GM10248 (cell line): ENCODE results near the gene LMX1A.

Experiments used
- CTCF ChIA-PET: fragments of 300-600 bp; sonication (Branson Sonifier 250); formaldehyde crosslinking; extraction: SDS; loops from one replicate; lab custom pipeline; 2021; ENCODE audit warnings: antibody characterized with exemption; lab: Yijun Ruan, JAX
- POLR2A ChIA-PET: fragments of 350-650 bp; sonication (Branson Sonifier 250); formaldehyde crosslinking; extraction: SDS; loops from one replicate; lab custom pipeline; 2020; ENCODE audit warnings: antibody characterized with exemption; lab: Yijun Ruan, JAX
- DNase-seq: peaks from one replicate; pipeline ENCODE4 v3.0.0; 2012; ENCODE audit errors: extremely low spot score
- CTCF ChIP-seq: IDR thresholded peaks from 2 replicates; pipeline ENCODE4 v1.5.1; 2012; ENCODE audit warnings: mild to moderate bottlenecking, low read depth; ENCODE audit errors: extremely low read depth, missing control alignments, control extremely low read depth

The LMX1A gene

GRCh38 chr1:165169028-165169427, 187.5 kb downstream of the LMX1A start:
- ChIA-PET CTCF (interaction anchor here (0.8 kb wide), 2 partner anchors 24 to 26 kb away, joined by 3 read pairs; no protein-coding TSS in a partner anchor), POLR2A (no interaction called here)
- no peak for DNase-seq
- TF ChIP-seq CTCF, result no peak

DNA sequence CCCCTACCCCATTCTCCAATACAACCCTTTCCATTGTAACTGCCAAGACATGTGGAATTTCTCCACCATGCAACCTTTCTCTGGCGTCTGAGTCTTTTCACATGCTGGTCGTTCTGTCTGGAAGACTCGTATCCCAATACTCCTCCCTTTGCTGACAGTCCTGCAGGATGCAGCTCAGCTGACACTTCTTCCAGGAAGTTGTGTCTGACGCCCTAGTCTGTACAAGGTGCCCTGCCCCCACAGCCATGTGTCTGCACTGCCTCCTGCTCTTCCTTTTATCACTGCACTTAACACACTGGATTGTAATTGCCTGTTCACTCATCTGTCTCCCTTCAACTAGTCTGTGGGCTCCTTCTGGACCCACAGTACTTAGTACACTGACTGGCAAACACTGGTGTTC, 188.0 kb downstream of the LMX1A start:
- no peak for DNase-seq
- TF ChIP-seq CTCF, result no peak
- POLR2A ChIA-PET, result no interaction called here
- CTCF ChIA-PET, result interaction anchor here (0.8 kb wide), 1 partner anchor 23 kb away, joined by 3 read pairs; no protein-coding TSS in a partner anchor

DNA sequence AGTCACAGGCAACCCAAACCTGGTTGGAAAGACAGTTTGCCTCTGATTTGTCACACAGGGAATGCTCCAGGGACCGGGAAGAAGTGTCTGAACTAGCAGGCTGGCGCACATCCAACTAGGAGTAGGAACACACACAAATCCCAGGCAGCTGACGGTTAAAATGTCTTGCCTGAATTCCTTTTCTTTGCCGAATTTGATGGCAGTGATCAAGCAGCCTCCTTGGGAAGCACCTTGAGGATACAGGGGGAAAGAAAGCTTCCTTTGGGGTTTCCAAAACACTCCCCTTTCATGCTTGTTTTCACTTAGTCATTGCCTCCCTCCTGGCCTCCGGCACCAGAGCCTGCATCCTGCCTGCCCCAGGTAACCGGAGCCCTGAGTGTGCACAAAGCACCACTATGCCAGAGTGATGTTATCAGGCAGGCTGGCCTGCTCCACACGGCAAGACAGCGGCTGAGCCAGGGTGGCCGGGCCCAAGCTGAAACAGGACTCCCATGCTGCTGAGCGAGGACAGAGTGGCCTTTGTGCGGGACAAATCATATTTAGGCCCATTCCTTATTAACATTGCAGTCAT, 193.8 kb downstream of the LMX1A start:
- no peak for DNase-seq
- ChIA-PET CTCF (interaction anchor here (1.1 to 1.9 kb wide), 5 partner anchors 9 to 205 kb away, joined by 3 to 6 read pairs (median 4); no protein-coding TSS in a partner anchor), POLR2A (no interaction called here)
- TF ChIP-seq CTCF, result no peak

DNA sequence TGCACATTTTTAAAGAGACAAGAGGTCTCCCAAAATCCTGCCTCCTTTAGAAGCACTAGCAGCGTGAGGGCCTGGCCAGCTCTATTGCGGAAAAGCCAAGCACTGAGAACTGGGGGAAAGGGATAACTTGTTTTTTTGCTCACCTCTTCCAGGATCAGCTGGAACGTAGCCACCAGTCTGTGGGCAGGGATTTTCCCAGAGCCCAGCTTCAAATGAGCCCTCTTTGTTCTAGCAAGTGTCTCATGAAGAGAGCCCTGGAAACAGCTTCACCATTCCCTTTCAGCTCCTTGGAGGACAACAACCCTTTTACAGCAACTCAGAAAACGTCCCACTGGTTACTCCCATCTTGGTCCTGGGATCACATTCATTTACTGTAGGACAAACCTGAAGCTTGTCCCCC, 195.4 kb downstream of the LMX1A start:
- ChIA-PET CTCF (interaction anchor here (1.4 to 1.9 kb wide), 2 partner anchors 15 to 206 kb away, joined by 3 to 6 read pairs; no protein-coding TSS in a partner anchor), POLR2A (no interaction called here)
- TF ChIP-seq CTCF, result no peak
- no peak for DNase-seq

GRCh38 chr1:165153182-165153581, 203.3 kb downstream of the LMX1A start:
- DNase-seq, result no peak
- POLR2A ChIA-PET, result no interaction called here
- TF ChIP-seq CTCF, result no peak
- CTCF ChIA-PET, result interaction anchor here (1.2 kb wide), 1 partner anchor 8 kb away, joined by 4 read pairs; no protein-coding TSS in a partner anchor

DNA sequence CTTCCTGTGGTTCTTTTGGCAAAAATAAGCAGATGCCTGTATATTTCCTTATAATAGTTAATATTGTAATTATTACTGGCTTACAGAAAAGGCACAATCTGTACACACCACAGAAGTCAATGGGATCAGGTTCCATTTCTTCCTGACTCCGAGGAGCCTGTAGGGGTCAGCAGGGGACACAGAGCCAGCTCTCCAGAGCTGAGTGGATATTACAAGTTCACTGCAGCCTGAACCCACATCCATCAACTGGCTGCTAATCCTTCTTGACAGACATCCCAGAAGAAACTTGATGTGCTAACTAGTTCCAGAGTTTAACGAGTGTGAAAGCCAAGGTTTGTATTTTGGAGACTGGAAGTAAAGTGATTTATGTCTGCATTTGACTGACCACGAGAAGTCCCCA, 203.8 kb downstream of the LMX1A start:
- ChIA-PET CTCF (interaction anchor here (1.2 kb wide), 1 partner anchor 7 kb away, joined by 4 read pairs; no protein-coding TSS in a partner anchor), POLR2A (no interaction called here)
- TF ChIP-seq CTCF, result no peak
- DNase-seq, result no peak
